MM.1S (cell line): ENCODE measurements around the gene SH2D4B.

Experiments
- DNase-seq: peaks from one replicate; pipeline ENCODE4 v3.0.0-alpha.2; 2015
- H2AFZ ChIP-seq: fragments of 300-600 bp; sonication (generic); 2 replicates; pipeline ENCODE4 v1.6.0; 2016; ENCODE audit warnings: antibody characterized with exemption, low read length
- H3F3A ChIP-seq: fragments of 300-600 bp; sonication (generic); 2 replicates; pipeline ENCODE4 v1.6.1; 2016; ENCODE audit warnings: mild to moderate bottlenecking, antibody characterized with exemption, low read length, moderate library complexity, mixed read lengths; ENCODE audit not compliant: insufficient read depth
- H3K27ac ChIP-seq: fragments of 300-600 bp; sonication (generic); 2 replicates; pipeline ENCODE4 v1.5.1; 2016; ENCODE audit warnings: mild to moderate bottlenecking, low read length
- H3K27me3 ChIP-seq: fragments of 300-600 bp; sonication (generic); replicated peaks from 2 replicates; pipeline ENCODE4 v1.6.0; 2016; ENCODE audit warnings: low read length; ENCODE audit not compliant: insufficient read depth
- H3K36me3 ChIP-seq: fragments of 300-600 bp; sonication (generic); replicated peaks from 2 replicates; pipeline ENCODE4 v1.6.1; 2016; ENCODE audit warnings: mild to moderate bottlenecking, low read length, mixed read lengths; ENCODE audit not compliant: insufficient read depth
- H3K4me1 ChIP-seq: fragments of 300-600 bp; sonication (generic); 2 replicates; pipeline ENCODE4 v1.6.1; 2016; ENCODE audit warnings: low read length, mixed read lengths
- H3K4me2 ChIP-seq: fragments of 300-600 bp; sonication (generic); 2 replicates; pipeline ENCODE4 v1.6.0; 2016; ENCODE audit warnings: low read depth, low read length
- H3K4me3 ChIP-seq: fragments of 300-600 bp; sonication (generic); 2 replicates; pipeline ENCODE4 v1.5.1; 2016; ENCODE audit warnings: low read length, mixed read lengths
- H3K79me2 ChIP-seq: fragments of 300-600 bp; sonication (generic); 2 replicates; pipeline ENCODE4 v1.6.1; 2016; ENCODE audit warnings: mixed run types, low read length, mixed read lengths
- H3K9ac ChIP-seq: fragments of 300-600 bp; sonication (generic); 2 replicates; pipeline ENCODE4 v1.6.1; 2016; ENCODE audit warnings: low read length, mixed read lengths
- H3K9me2 ChIP-seq: fragments of 300-600 bp; sonication (generic); replicated peaks from 2 replicates; pipeline ENCODE4 v1.6.1; 2016; ENCODE audit warnings: mild to moderate bottlenecking, low read length, mixed read lengths; ENCODE audit not compliant: insufficient read depth
- H3K9me3 ChIP-seq: fragments of 300-600 bp; sonication (generic); replicated peaks from 2 replicates; pipeline ENCODE4 v1.6.1; 2016; ENCODE audit warnings: mild to moderate bottlenecking, low read length, mixed read lengths; ENCODE audit not compliant: insufficient read depth
- H4K20me1 ChIP-seq: fragments of 300-600 bp; sonication (generic); 2 replicates; pipeline ENCODE4 v1.6.1; 2016; ENCODE audit warnings: mild to moderate bottlenecking, low read length, moderate library complexity, mixed read lengths; ENCODE audit not compliant: insufficient read depth
- CTCF ChIP-seq: fragments of 300-600 bp; sonication (generic); IDR thresholded peaks from 2 replicates; pipeline ENCODE4 v1.5.1; 2016; ENCODE audit warnings: antibody characterized with exemption, low read length, mixed read lengths
- EZH2 ChIP-seq: fragments of 300-600 bp; sonication (generic); optimal IDR thresholded peaks from 2 replicates; pipeline ENCODE3; 2017; ENCODE audit warnings: low read depth, mild to moderate bottlenecking, antibody characterized with exemption, low read length, mixed read lengths
- EZH2phosphoT487 ChIP-seq: fragments of 300-600 bp; sonication (generic); IDR thresholded peaks from 2 replicates; pipeline ENCODE4 v1.6.1; 2018; ENCODE audit warnings: antibody characterized with exemption, low read length

Gene SH2D4B

GRCh38 chr10:80555415-80555814 is 17.7 kb downstream of the SH2D4B start:
- H3K9me2 ChIP-seq: no peaks in the 10 kb centered on the region
- no peaks in the 10 kb centered on the region for H4K20me1 ChIP-seq
- no peaks in the 10 kb centered on the region for H3K4me1 ChIP-seq
- H3K4me3 ChIP-seq: no peak overlapping the region
- DNase-seq: no peak
- no peak overlapping the region for H3K27ac ChIP-seq
- no peaks in the 10 kb centered on the region for H3K79me2 ChIP-seq
- no peaks in the 10 kb centered on the region for H3K27me3 ChIP-seq
- no peaks in the 10 kb centered on the region for H3F3A ChIP-seq
- no peaks in the 10 kb centered on the region for H3K9me3 ChIP-seq
- no peak overlapping the region for H3K9ac ChIP-seq
- no peak for TF ChIP-seq EZH2
- TF ChIP-seq CTCF: no peak
- no peak for TF ChIP-seq EZH2phosphoT487
- H3K36me3 ChIP-seq: no peaks in the 10 kb centered on the region
- no peak overlapping the region for H3K4me2 ChIP-seq
- no peak overlapping the region for H2AFZ ChIP-seq

GRCh38 chr10:80561950-80562349 is 24.2 kb downstream of the SH2D4B start:
- no peak overlapping the region for H3K9ac ChIP-seq
- no peaks in the 10 kb centered on the region for H3K79me2 ChIP-seq
- H3K4me2 ChIP-seq: no peak overlapping the region
- no peak overlapping the region for H3K27ac ChIP-seq
- H3K9me3 ChIP-seq: no peaks in the 10 kb centered on the region
- H3K27me3 ChIP-seq: no peaks in the 10 kb centered on the region
- no peak overlapping the region for H3K4me3 ChIP-seq
- H3K4me1 ChIP-seq: no peaks in the 10 kb centered on the region
- TF ChIP-seq EZH2phosphoT487 (no peak), CTCF (no peak), EZH2 (no peak)
- H3F3A ChIP-seq: no peaks in the 10 kb centered on the region
- H3K9me2 ChIP-seq: no peaks in the 10 kb centered on the region
- no peak overlapping the region for H2AFZ ChIP-seq
- no peaks in the 10 kb centered on the region for H3K36me3 ChIP-seq
- no peaks in the 10 kb centered on the region for H4K20me1 ChIP-seq
- DNase-seq: no peak

- TF ChIP-seq EZH2phosphoT487 (no peak), CTCF (no peak), EZH2 (no peak)
- H3K4me2 ChIP-seq: no peak overlapping the region
- no peak for DNase-seq
- H3K9ac ChIP-seq: no peak overlapping the region
- no peaks in the 10 kb centered on the region for H3K79me2 ChIP-seq
- no peak overlapping the region for H3K4me3 ChIP-seq
- no peaks in the 10 kb centered on the region for H3K27me3 ChIP-seq
- no peaks in the 10 kb centered on the region for H3K36me3 ChIP-seq
- H3F3A ChIP-seq: no peaks in the 10 kb centered on the region
- no peaks in the 10 kb centered on the region for H4K20me1 ChIP-seq
- H3K4me1 ChIP-seq: no peaks in the 10 kb centered on the region
- no peaks in the 10 kb centered on the region for H3K9me2 ChIP-seq
- H2AFZ ChIP-seq: no peak overlapping the region
- H3K27ac ChIP-seq: no peak overlapping the region
- H3K9me3 ChIP-seq: no peaks in the 10 kb centered on the region
Observed at GRCh38 chr10:80567292-80567691, 29.6 kb downstream of the SH2D4B start.
